ENCODE data around the gene CADPS2. TPM values are rescaled to one million over a fixed set of nuclear protein-coding genes. Genes with fewer than 3 reads are reported as not detected.

Gene CADPS2
- total RNA-seq, 1 experiment from 2014 or later: 16.4 TPM

GRCh38 chr7:122306320-122307227 lies 579.7 kb downstream of the CADPS2 start:
- CTCF ChIA-PET: interaction anchor here (0.6 kb wide), 1 partner anchor 768 kb away, joined by 3 read pairs; no protein-coding TSS in a partner anchor
- TF ChIP-seq CTCF (IDR thresholded peaks at IDR 0.05; ENCODE audit: unreplicated experiment): no peak
- BruUV-seq (replicated peaks): no TSS peak
- peaks cover 48% of the 10 kb centered on the region for H3K27me3 Mint-ChIP-seq (ENCODE audit: unreplicated experiment)
- peaks cover 12% of the 10 kb centered on the region for H3K4me1 Mint-ChIP-seq (ENCODE audit: low read depth, unreplicated experiment)
- intact Hi-C loops (cut with micrococcal nuclease; ENCODE audit: unreplicated experiment): no loop called here
- H3K27ac Mint-ChIP-seq (ENCODE audit: unreplicated experiment): no peak overlapping the region
- peaks cover 22% of the 10 kb centered on the region for H3K36me3 Mint-ChIP-seq (ENCODE audit: insufficient read depth, unreplicated experiment)
- DNase-seq: no peak
- H3K4me3 Mint-ChIP-seq (ENCODE audit: low read depth, unreplicated experiment): peak overlapping the region; percentile 89
- H3K9me3 Mint-ChIP-seq (ENCODE audit: low read depth, unreplicated experiment): no peaks in the 10 kb centered on the region

- peak overlapping the region; percentile 89 for H3K4me3 Mint-ChIP-seq (ENCODE audit: low read depth, unreplicated experiment)
- intact Hi-C loops (cut with micrococcal nuclease; ENCODE audit: unreplicated experiment): no loop called here
Observed at GRCh38 chr7:122305475-122306319, 580.6 kb downstream of the CADPS2 start.

GRCh38 chr7:122304996-122305421 lies 581.3 kb downstream of the CADPS2 start:
- H3K36me3 Mint-ChIP-seq (ENCODE audit: insufficient read depth, unreplicated experiment): peaks cover 22% of the 10 kb centered on the region
- H3K27ac Mint-ChIP-seq (ENCODE audit: unreplicated experiment): no peak overlapping the region
- no peak for DNase-seq
- H3K9me3 Mint-ChIP-seq (ENCODE audit: low read depth, unreplicated experiment): no peaks in the 10 kb centered on the region
- H3K4me1 Mint-ChIP-seq (ENCODE audit: low read depth, unreplicated experiment): peaks cover 12% of the 10 kb centered on the region
- H3K27me3 Mint-ChIP-seq (ENCODE audit: unreplicated experiment): peaks cover 52% of the 10 kb centered on the region
- no peak for TF ChIP-seq CTCF (IDR thresholded peaks at IDR 0.05; ENCODE audit: unreplicated experiment)
- TSS peak; percentile 62 for BruUV-seq (replicated peaks)
- intact Hi-C loops (cut with micrococcal nuclease; ENCODE audit: unreplicated experiment): no loop called here
- CTCF ChIA-PET: interaction anchor here (0.5 to 0.7 kb wide), 3 partner anchors 15 to 210 kb away, joined by 3 to 5 read pairs (median 3); no protein-coding TSS in a partner anchor
- peak overlapping the region; percentile 89 for H3K4me3 Mint-ChIP-seq (ENCODE audit: low read depth, unreplicated experiment)

More at GRCh38 chr7:122305475-122306319, 580.6 kb downstream of the CADPS2 start:
- peak; percentile 44 for DNase-seq
- Mint-ChIP-seq H3K27me3 (ENCODE audit: unreplicated experiment) (peaks cover 52% of the 10 kb centered on the region), H3K9me3 (ENCODE audit: low read depth, unreplicated experiment) (no peaks in the 10 kb centered on the region), H3K27ac (ENCODE audit: unreplicated experiment) (no peak overlapping the region), H3K36me3 (ENCODE audit: insufficient read depth, unreplicated experiment) (peaks cover 22% of the 10 kb centered on the region), H3K4me1 (ENCODE audit: low read depth, unreplicated experiment) (peaks cover 12% of the 10 kb centered on the region)
- CTCF ChIA-PET: interaction anchor here (0.5 to 0.6 kb wide), 2 partner anchors 48 to 769 kb away, joined by 3 read pairs; no protein-coding TSS in a partner anchor
- no peak for TF ChIP-seq CTCF (IDR thresholded peaks at IDR 0.05; ENCODE audit: unreplicated experiment)
- BruUV-seq (replicated peaks): no TSS peak

GRCh38 chr7:122304319-122304975 lies 581.8 kb downstream of the CADPS2 start, which contains the start of gene FEZF1:
Gene FEZF1 (minus strand): TSS chr7:122304750. CDS start chr7:122304437, 313 bp downstream.
- Mint-ChIP-seq H3K4me1 (ENCODE audit: low read depth, unreplicated experiment) (peaks cover 12% of the 10 kb centered on the region), H3K27ac (ENCODE audit: unreplicated experiment) (no peak within 1 kb of the TSS), H3K36me3 (ENCODE audit: insufficient read depth, unreplicated experiment) (peaks cover 22% of the 10 kb centered on the region), H3K9me3 (ENCODE audit: low read depth, unreplicated experiment) (no peaks in the 10 kb centered on the region), H3K27me3 (ENCODE audit: unreplicated experiment) (peaks cover 52% of the 10 kb centered on the region), H3K4me3 (ENCODE audit: low read depth, unreplicated experiment) (peak within 1 kb of the TSS; percentile 89)
- CTCF ChIA-PET: interaction anchor here (0.6 to 0.7 kb wide), 2 partner anchors 15 to 210 kb away, joined by 3 to 5 read pairs; no protein-coding TSS in a partner anchor
- no TSS peak for BruUV-seq (replicated peaks)
- peak; percentile 56 for DNase-seq
- intact Hi-C loops (cut with micrococcal nuclease; ENCODE audit: unreplicated experiment): no loop called here
- no peak for TF ChIP-seq CTCF (IDR thresholded peaks at IDR 0.05; ENCODE audit: unreplicated experiment)

Measured in Calu3 (cell line).